PC-3 (cell line): ENCODE measurements around the gene CSF2.

Experiments used
- CTCF ChIP-seq: fragments of 300-600 bp; sonication (generic); conservative IDR thresholded peaks from 2 replicates; pipeline ENCODE4 v1.5.1; 2017; ENCODE audit warnings: antibody characterized with exemption, low read depth, mild to moderate bottlenecking, low read length
- EZH2 ChIP-seq: fragments of 300-600 bp; sonication (generic); IDR thresholded peaks from one replicate; pipeline ENCODE4 v1.6.1; 2017; ENCODE audit warnings: antibody characterized with exemption, mild to moderate bottlenecking, low read length; ENCODE audit not compliant: unreplicated experiment

- TF ChIP-seq CTCF (no peak), EZH2 (no peak)
Measured at GRCh38 chr5:132060501-132061161, 13.0 kb upstream of the CSF2 start, which contains the start of gene IL3.
